RWPE2 (cell line): ENCODE data around the gene KIF6.

Experiments used
- ATAC-seq: fragments of 200-7000 bp; cut with Tn5 transposase; 3 replicates; pipeline ENCODE4 v1.9.1; 2021; ENCODE audit warnings: low read depth
- DNase-seq: peaks from one replicate; pipeline ENCODE4 v3.0.0-alpha.2; 2020; ENCODE audit warnings: low spot score
- H3K27ac ChIP-seq: fragments of 450-650 bp; 2 replicates; pipeline ENCODE4 v1.5.1; 2017; ENCODE audit warnings: mild to moderate bottlenecking; ENCODE audit not compliant: poor library complexity, severe bottlenecking
- H3K27me3 ChIP-seq: fragments of 250-450 bp; sonication (Bioruptor Pico); 2 replicates; pipeline ENCODE4 v1.5.1; 2021; ENCODE audit warnings: mild to moderate bottlenecking, moderate library complexity; ENCODE audit not compliant: insufficient read depth, poor library complexity, severe bottlenecking
- H3K36me3 ChIP-seq: fragments of 250-450 bp; sonication (Bioruptor Pico); 2 replicates; pipeline ENCODE4 v1.5.1; 2020; ENCODE audit warnings: low read depth, mild to moderate bottlenecking, moderate library complexity
- H3K4me1 ChIP-seq: fragments of 250-450 bp; sonication (Bioruptor Pico); 2 replicates; pipeline ENCODE4 v1.5.1; 2021; ENCODE audit warnings: mild to moderate bottlenecking, moderate library complexity; ENCODE audit not compliant: insufficient read depth, poor library complexity, severe bottlenecking
- H3K4me3 ChIP-seq: fragments of 250-450 bp; sonication (Bioruptor Pico); 2 replicates; pipeline ENCODE4 v1.5.1; 2021; ENCODE audit warnings: mild to moderate bottlenecking, moderate library complexity; ENCODE audit not compliant: severe bottlenecking
- H3K9me3 ChIP-seq: fragments of 250-450 bp; sonication (Bioruptor Pico); 2 replicates; pipeline ENCODE4 v1.5.1; 2021; ENCODE audit warnings: mild to moderate bottlenecking, moderate library complexity; ENCODE audit not compliant: severe bottlenecking
- CTCF ChIP-seq: fragments of 450-650 bp; IDR thresholded peaks from one replicate; pipeline ENCODE4 v1.5.1; 2017; ENCODE audit warnings: mild to moderate bottlenecking, moderate library complexity; ENCODE audit not compliant: poor library complexity, severe bottlenecking

Gene KIF6

GRCh38 chr6:39602601-39603519 lies 122.3 kb downstream of the KIF6 start:
- Histone ChIP-seq H3K27ac (no peak overlapping the region), H3K36me3 (no peaks in the 10 kb centered on the region), H3K4me3 (no peak overlapping the region), H3K27me3 (peaks cover 19% of the 10 kb centered on the region), H3K9me3 (no peaks in the 10 kb centered on the region), H3K4me1 (no peaks in the 10 kb centered on the region)
- TF ChIP-seq CTCF: no peak
- DNase-seq: no peak
- no peak for ATAC-seq

GRCh38 chr6:39599973-39600372 lies 125.2 kb downstream of the KIF6 start:
- DNase-seq (no peak), ATAC-seq (no peak)
- H3K27ac ChIP-seq: no peak overlapping the region
- TF ChIP-seq CTCF: no peak
- no peak overlapping the region for H3K4me3 ChIP-seq
- H3K9me3 ChIP-seq: no peaks in the 10 kb centered on the region
- no peaks in the 10 kb centered on the region for H3K36me3 ChIP-seq
- H3K27me3 ChIP-seq: peaks cover 14% of the 10 kb centered on the region
- no peaks in the 10 kb centered on the region for H3K4me1 ChIP-seq

- Histone ChIP-seq H3K4me3 (no peak overlapping the region), H3K27me3 (peaks cover 8% of the 10 kb centered on the region), H3K4me1 (no peaks in the 10 kb centered on the region), H3K9me3 (no peaks in the 10 kb centered on the region), H3K27ac (no peak overlapping the region), H3K36me3 (no peaks in the 10 kb centered on the region)
- DNase-seq (no peak), ATAC-seq (no peak)
- TF ChIP-seq CTCF: no peak
Observed at GRCh38 chr6:39599341-39599740, 125.9 kb downstream of the KIF6 start.

- no peaks in the 10 kb centered on the region for H3K4me1 ChIP-seq
- no peak overlapping the region for H3K4me3 ChIP-seq
- no peaks in the 10 kb centered on the region for H3K9me3 ChIP-seq
- H3K27ac ChIP-seq: no peak overlapping the region
- ATAC-seq: no peak
- peaks cover 5% of the 10 kb centered on the region for H3K27me3 ChIP-seq
- no peak for TF ChIP-seq CTCF
- H3K36me3 ChIP-seq: no peaks in the 10 kb centered on the region
- DNase-seq: no peak
Observed at GRCh38 chr6:39594285-39594684, 130.9 kb downstream of the KIF6 start.

- no peaks in the 10 kb centered on the region for H3K27me3 ChIP-seq
- DNase-seq (no peak), ATAC-seq (no peak)
- no peaks in the 10 kb centered on the region for H3K36me3 ChIP-seq
- no peaks in the 10 kb centered on the region for H3K9me3 ChIP-seq
- H3K4me3 ChIP-seq: no peak overlapping the region
- H3K4me1 ChIP-seq: no peaks in the 10 kb centered on the region
- no peak overlapping the region for H3K27ac ChIP-seq
- no peak for TF ChIP-seq CTCF
Observed at GRCh38 chr6:39593646-39594045, 131.6 kb downstream of the KIF6 start.
